Skeletal muscle satellite cell (primary cell): ENCODE measurements around the gene HTATIP2.
"Not testable (repeated sequence)": the region's sequence is repeated elsewhere in the genome, so short reads cannot be mapped to it uniquely, and the experiment has no call there.

ENCODE experiments used
- H3K27me3 ChIP-seq: 2 replicates; pipeline ENCODE4 v1.7.0; 2013; ENCODE audit warnings: low read length; ENCODE audit not compliant: control insufficient read depth, insufficient read depth
- H3K36me3 ChIP-seq: 2 replicates; pipeline ENCODE4 v1.7.0; 2013; ENCODE audit warnings: mild to moderate bottlenecking, control low read depth, low read length; ENCODE audit not compliant: insufficient read depth
- H3K4me1 ChIP-seq: 2 replicates; pipeline ENCODE4 v1.7.0; 2013; ENCODE audit warnings: low read length; ENCODE audit not compliant: control insufficient read depth, insufficient read depth
- H3K4me2 ChIP-seq: 2 replicates; pipeline ENCODE4 v1.7.0; 2013; ENCODE audit warnings: mild to moderate bottlenecking, low read length
- H3K4me3 ChIP-seq: 2 replicates; pipeline ENCODE4 v1.7.0; 2013; ENCODE audit warnings: low read length
- H3K9ac ChIP-seq: 2 replicates; pipeline ENCODE4 v1.7.0; 2013; ENCODE audit warnings: mild to moderate bottlenecking, low read depth, low read length, moderate library complexity
- H3K9me3 ChIP-seq: replicated peaks from 2 replicates; pipeline ENCODE4 v1.7.0; 2013; ENCODE audit warnings: mild to moderate bottlenecking, control low read depth, low read length

Gene HTATIP2

DNA sequence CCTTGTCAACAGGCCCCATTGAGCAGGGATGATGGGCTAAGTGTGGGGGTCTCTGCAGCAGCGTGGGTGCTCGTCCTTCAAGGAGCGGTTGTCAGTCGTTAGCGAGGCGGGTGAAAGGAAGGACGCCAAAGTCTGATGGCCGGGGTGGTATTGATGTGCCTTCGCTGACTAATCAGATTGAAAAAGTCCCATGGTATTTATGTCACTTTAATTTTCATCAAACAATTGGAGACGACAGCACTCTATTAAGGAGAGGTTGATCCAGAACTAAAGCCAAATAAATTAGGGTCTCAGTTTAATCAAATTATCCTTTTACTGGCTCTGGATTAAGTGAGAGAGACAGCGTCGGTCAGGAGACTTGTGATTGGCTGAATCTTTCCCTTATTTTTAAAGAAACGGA is 9.6 kb downstream of the HTATIP2 start:
- H3K9me3 ChIP-seq: no peaks in the 10 kb centered on the region
- H3K9ac ChIP-seq: no peak overlapping the region
- peaks cover 31% of the 10 kb centered on the region for H3K4me1 ChIP-seq
- H3K27me3 ChIP-seq: no peaks in the 10 kb centered on the region
- H3K4me2 ChIP-seq: no peak overlapping the region
- no peaks in the 10 kb centered on the region for H3K36me3 ChIP-seq
- H3K4me3 ChIP-seq: no peak overlapping the region

DNA sequence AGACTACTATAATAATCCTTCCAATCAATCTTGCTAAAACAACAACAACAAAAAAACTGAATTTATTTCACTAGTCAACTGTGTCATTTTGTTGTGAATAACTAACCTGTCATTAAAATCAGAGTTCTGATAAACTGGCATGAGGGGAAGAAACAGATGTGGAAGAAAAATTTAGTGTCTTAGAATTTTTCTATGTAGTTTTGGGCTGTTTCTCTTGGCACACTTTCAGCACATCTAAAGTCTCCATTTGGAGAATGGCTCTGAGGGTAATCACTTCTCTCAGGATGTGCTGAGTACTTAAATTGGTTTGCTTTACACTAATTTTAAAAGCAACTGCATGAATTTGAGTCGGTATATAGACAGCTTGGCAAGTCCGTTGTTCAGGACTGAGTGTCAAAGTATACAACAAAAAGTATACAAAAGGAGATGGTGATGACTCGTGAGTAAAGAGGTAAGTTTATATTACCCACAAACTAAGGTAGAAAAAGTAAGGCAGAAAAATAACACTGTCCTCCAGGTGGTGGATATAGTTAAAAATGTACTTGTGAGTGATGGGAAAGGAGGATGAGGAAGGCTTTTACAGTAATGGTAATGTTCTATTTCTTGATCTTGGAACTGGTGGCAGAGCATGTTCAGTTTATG is 10.2 kb downstream of the HTATIP2 start:
- no peaks in the 10 kb centered on the region for H3K27me3 ChIP-seq
- H3K9ac ChIP-seq: no peak overlapping the region
- H3K9me3 ChIP-seq: no peaks in the 10 kb centered on the region
- no peak overlapping the region for H3K4me2 ChIP-seq
- no peak overlapping the region for H3K4me3 ChIP-seq
- H3K36me3 ChIP-seq: no peaks in the 10 kb centered on the region
- H3K4me1 ChIP-seq: peaks cover 26% of the 10 kb centered on the region

DNA sequence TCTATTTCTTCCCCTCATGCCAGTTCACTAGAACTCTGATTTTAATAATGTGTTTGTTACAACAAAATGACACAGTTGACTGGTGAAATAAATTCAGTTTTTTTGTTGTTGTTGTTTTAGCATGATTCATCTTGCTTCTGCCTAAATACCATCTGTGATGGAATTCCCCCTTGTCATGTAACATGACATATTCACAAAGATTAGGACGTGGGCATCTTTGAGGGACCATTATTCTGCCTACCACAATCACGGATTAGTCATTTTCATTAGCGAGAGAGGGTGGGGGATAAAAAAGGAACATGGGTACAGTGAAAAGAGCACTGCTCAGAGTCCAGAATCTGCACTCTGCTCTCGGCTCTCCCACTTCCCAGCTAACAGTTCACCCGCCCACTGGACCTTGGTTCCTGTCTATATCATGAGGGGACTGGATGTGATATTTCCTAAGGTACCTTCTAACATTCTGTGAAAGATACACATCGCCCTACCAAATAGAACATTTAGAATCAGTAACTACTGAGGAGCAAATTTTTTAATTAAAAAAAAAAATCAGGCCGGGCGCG is 11.3 kb downstream of the HTATIP2 start:
- Histone ChIP-seq H3K9me3 (no peaks in the 10 kb centered on the region), H3K36me3 (peaks cover 4% of the 10 kb centered on the region), H3K4me2 (no peak overlapping the region), H3K9ac (no peak overlapping the region), H3K4me3 (no peak overlapping the region), H3K27me3 (no peaks in the 10 kb centered on the region), H3K4me1 (peaks cover 16% of the 10 kb centered on the region)

DNA sequence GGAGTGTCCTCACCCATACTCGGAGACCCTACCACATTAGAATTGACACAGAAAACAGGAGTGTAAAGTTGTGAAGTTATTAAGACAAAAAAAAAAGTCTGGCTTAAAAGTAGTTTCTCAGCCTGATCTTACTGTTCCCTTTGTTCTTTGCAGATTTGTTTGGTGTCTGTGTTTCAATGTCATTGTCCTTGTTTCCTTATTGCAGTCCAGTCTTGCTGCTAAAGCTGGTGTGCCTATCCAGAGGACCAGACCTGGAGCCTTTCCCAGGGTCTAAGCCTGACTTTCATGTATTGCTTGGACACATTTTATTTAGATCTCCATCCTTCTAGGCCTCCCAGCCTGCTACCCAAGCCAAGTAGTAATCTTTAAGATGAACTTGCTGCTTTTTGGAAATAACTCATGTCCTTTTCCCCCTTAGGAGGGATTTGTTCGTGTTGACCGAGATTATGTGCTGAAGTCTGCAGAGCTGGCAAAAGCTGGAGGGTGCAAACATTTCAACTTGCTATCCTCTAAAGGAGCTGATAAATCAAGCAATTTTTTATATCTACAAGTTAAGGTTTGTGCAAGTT is 12.7 kb downstream of the HTATIP2 start:
- H3K4me2 ChIP-seq: no peak overlapping the region
- H3K9me3 ChIP-seq: no peaks in the 10 kb centered on the region
- H3K9ac ChIP-seq: no peak overlapping the region
- peaks cover 4% of the 10 kb centered on the region for H3K36me3 ChIP-seq
- H3K4me1 ChIP-seq: peaks cover 16% of the 10 kb centered on the region
- H3K27me3 ChIP-seq: no peaks in the 10 kb centered on the region
- H3K4me3 ChIP-seq: no peak overlapping the region

DNA sequence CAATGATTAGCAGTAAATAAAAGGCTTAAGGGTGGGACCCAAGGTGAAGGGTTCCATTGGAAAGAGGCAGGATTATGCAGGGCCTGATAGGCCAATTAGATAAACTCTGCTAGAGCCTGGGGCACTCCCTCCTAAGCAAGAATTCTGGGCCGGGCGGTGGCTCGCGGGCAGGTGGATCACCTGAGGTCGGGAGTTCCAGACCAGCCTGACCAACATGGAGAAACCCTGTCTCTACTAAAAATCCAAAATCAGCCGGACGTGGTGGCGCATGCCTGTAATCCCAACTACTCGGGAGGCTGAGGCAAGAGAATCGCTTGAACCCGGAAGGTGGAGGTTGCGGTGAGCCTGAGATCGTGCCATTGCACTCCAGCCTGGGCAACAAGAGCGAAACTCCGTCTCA is 22.5 kb downstream of the HTATIP2 start:
- not testable (repeated sequence) for H3K4me2 ChIP-seq, H3K9ac ChIP-seq, H3K4me3 ChIP-seq, H3K36me3 ChIP-seq, H3K9me3 ChIP-seq, H3K27me3 ChIP-seq
- peaks cover 12% of the 10 kb centered on the region for H3K4me1 ChIP-seq

DNA sequence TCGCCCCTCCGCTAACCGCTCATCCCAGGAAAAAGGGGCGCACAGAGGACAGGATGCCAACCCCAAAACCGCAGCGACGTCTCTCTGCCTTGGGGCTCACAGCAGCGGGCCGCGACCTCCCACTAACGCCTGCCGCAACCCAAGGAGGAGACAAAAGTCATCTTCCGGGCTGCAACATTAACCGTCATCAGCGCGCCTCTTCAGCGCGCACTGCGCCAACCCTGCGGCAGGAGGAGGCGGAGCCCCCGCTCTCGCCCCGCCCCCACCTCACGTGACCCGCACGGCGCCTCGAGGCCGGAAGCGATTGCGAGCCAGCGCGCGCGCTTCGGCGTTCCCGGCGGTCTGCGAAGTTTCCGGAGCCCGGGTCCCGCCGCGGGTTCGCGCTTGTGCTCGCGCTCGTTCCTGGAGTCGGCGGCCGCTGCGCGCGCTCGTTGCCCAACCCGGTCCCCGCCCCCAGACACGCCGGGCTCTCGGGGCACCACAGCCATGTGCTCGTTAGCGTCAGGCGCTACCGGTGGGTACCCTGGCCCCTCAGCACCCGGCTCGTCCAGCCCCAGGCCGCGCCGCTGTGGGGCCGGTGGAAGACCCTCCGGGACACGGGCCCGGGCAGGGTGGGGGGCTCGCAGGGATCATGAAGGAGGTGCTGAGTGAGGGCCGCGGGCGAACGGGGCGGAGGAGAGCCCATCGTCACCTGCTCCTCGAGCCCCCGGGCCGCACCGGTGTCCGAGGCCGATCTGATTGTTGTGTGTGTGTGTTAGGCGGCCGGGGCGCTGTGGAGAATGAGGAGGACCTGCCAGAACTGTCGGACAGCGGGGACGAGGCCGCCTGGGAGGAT is 24.0 kb downstream of the HTATIP2 start, which contains the start of gene PRMT3:
Gene PRMT3, plus strand, starts transcription at position 456 of the 835 bp plus-strand sequence. Its CDS starts 31 bp downstream, at position 487.
- Histone ChIP-seq H3K4me3 (peak within 1 kb of the TSS; percentile 98), H3K9ac (peak within 1 kb of the TSS; percentile 94), H3K27me3 (no peaks in the 10 kb centered on the region), H3K36me3 (peaks cover 6% of the 10 kb centered on the region), H3K4me1 (peaks cover 12% of the 10 kb centered on the region), H3K4me2 (peak within 1 kb of the TSS; percentile 99), H3K9me3 (no peaks in the 10 kb centered on the region)

DNA sequence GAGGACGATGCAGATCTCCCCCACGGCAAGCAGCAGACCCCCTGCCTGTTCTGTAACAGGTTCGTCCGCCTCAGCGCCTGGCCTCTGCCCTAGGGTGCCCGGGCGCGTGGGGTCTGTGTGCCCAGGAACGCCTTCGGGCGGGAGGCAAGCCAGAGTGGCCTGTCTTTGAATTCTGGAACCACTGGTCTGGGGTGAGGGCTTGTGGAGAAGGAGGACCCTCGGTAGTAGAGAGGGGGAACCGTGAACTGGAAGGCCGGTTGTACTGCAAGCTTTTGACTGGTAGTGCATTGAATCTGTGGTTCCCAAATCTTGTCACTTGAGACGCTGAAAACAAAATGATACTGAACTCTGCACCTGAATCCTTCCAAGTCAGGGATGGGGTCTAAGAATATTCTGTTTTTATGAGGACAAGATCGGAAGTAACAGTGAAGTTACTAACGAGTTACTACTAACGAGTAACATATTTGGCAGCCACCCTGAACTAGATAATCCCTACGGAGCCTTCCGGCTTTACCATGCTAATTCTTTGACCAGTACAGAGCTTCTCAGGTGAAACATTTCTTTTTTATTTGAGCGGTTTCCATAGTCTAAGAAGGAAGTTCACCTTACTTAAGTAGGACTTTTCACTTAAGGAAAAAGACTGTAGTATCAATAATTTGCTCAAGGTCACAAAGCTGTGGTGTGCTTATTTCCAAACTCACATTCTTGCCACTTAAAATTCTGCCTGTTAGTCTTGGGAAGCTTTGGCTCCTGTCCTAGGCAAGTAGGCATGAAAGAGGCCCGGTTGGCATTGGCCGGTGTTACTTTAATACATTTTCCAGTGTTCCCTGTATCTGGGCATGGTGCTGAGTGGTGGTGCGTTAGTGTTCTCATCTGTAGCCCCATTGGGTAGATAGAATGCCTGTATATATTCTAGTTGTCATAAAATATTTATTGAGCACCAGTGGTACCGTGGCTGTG is 24.9 kb downstream of the HTATIP2 start:
- Histone ChIP-seq H3K9me3 (no peaks in the 10 kb centered on the region), H3K27me3 (no peaks in the 10 kb centered on the region), H3K4me3 (peak overlapping the region; percentile 98), H3K4me2 (peak overlapping the region; percentile 99), H3K9ac (peak overlapping the region; percentile 94), H3K4me1 (peaks cover 12% of the 10 kb centered on the region), H3K36me3 (peaks cover 13% of the 10 kb centered on the region)

DNA sequence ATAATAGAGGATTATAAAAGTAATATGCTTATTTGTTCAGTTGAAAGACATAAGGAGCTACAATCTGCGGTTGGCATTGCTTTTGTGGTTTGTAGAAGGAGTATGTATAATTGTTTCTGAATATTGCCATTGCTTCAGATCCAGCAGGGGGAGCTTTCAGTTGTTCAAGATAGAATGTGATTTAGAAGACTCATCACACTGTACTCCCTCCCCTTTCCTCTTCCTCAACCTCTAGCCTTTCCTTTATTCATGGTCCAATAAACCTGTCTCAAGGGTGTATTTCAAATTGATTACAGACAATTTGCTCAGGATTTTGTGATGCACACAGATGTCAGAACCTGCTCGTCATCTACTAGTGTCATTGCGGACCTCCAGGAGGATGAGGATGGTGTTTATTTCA is 33.8 kb downstream of the HTATIP2 start:
- Histone ChIP-seq H3K36me3 (peaks cover 17% of the 10 kb centered on the region), H3K4me2 (no peak overlapping the region), H3K9me3 (no peaks in the 10 kb centered on the region), H3K4me3 (no peak overlapping the region), H3K27me3 (no peaks in the 10 kb centered on the region), H3K4me1 (no peaks in the 10 kb centered on the region), H3K9ac (no peak overlapping the region)

DNA sequence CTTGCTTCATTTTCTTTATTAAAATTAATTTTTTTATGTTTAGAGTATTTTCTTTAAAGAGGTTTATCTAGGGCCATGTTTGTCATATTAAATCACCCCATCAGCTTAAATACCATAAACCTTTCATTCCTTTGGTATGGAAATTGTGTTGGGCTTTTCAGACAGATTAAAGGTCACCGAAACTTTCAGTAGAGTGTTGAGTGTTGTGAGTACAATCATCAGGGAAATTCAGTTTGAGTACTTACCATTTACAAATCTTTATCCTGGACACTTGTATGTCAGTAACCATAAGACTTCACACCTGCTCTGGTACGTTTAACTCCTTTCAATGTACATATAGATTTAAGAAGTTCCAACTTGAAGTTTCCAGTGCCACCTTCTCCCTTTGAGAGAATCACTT is 36.0 kb downstream of the HTATIP2 start:
- H3K9me3 ChIP-seq: no peaks in the 10 kb centered on the region
- no peak overlapping the region for H3K9ac ChIP-seq
- no peak overlapping the region for H3K4me3 ChIP-seq
- H3K27me3 ChIP-seq: no peaks in the 10 kb centered on the region
- peaks cover 15% of the 10 kb centered on the region for H3K36me3 ChIP-seq
- no peak overlapping the region for H3K4me2 ChIP-seq
- no peaks in the 10 kb centered on the region for H3K4me1 ChIP-seq

DNA sequence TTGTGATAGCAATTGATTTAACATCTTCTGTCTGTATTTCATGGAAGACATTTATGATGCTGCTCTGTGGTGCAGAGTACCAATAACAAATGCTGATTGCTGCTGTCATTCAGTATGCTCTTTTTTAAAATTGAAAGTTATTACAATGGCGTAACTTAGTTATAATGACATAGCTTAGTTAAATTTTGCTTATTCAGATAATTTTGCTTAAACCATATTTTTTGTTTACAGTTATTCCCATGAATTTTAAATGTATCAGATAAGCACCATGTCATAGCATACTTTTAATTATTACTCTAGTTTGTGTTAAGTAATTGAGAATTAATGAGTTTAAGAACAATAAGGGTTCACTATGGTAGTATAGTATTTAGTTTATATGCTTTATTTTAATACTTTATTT is 39.5 kb downstream of the HTATIP2 start:
- Histone ChIP-seq H3K4me1 (no peaks in the 10 kb centered on the region), H3K36me3 (peaks cover 22% of the 10 kb centered on the region), H3K4me3 (no peak overlapping the region), H3K27me3 (no peaks in the 10 kb centered on the region), H3K4me2 (no peak overlapping the region), H3K9me3 (no peaks in the 10 kb centered on the region), H3K9ac (no peak overlapping the region)

DNA sequence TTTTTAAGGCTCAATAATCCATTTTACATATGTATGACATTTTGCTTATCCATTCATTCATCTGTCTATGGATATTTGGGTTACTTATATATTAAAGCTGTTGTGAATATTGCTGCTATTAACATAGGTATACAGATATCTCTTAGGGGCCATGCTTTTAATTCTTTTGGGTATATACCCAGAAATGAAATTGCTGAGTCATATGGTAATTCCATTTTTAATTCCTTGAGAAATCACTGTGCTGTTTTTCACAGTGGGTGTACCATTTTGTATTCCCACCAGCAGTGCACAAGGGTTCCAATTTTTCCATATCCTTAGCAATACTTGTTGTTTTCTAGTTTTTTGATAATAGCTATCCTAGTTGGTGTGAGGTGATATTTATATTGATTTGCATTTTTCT is 43.0 kb downstream of the HTATIP2 start:
- H3K9me3 ChIP-seq: no peaks in the 10 kb centered on the region
- no peaks in the 10 kb centered on the region for H3K4me1 ChIP-seq
- peaks cover 23% of the 10 kb centered on the region for H3K36me3 ChIP-seq
- no peak overlapping the region for H3K4me2 ChIP-seq
- H3K27me3 ChIP-seq: no peaks in the 10 kb centered on the region
- H3K4me3 ChIP-seq: no peak overlapping the region
- H3K9ac ChIP-seq: no peak overlapping the region
